LNCaP clone FGC (cell line): ENCODE measurements around the gene EFCAB14.
A peak's percentile ranks its signal among the peaks of the same experiment; 100 is the strongest.
"Not testable (repeated sequence)": the region's sequence is repeated elsewhere in the genome, so short reads cannot be mapped to it uniquely, and the experiment has no call there.

Source experiments
- DNase-seq: peaks from one replicate; pipeline ENCODE4 v3.0.0-alpha.2; 2011; ENCODE audit warnings: low read depth
- H3K4me3 ChIP-seq: 2 replicates; pipeline ENCODE4 v1.5.1; 2011; ENCODE audit warnings: mild to moderate bottlenecking, low read depth, low read length, control low read depth
- CTCF ChIP-seq: IDR thresholded peaks from 2 replicates; pipeline ENCODE4 v1.5.1; 2012; ENCODE audit warnings: mild to moderate bottlenecking; ENCODE audit not compliant: control insufficient read depth, insufficient read depth; ENCODE audit errors: extremely low read depth

Gene EFCAB14

DNA sequence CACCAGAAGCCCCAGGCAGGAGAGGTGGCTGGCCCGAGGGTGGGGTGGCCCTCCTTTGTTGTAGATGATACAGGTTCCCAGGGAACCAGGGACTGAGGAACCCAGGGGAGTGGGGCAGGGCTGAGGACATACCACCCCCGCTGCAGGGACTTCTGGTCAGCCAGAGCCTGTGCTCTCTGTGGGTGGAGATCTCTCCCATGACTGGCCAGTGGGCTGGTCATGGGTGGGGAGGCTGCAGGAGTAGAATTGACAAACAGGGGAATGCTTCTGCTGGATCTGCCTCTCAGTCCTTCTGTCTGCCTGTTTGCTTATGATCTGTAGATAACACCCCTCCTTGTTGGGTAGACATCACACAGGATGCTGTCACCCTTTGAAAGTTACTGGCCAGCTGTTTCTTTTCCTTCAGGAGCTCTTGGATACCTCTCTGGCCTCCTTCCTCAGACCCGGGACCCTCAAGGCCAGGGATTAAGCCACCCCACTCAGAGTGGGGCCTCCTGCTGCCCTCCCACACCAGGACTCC lies 2.8 kb upstream of the EFCAB14 start:
- DNase-seq: no peak
- TF ChIP-seq CTCF: no peak
- H3K4me3 ChIP-seq: no peak overlapping the region

- H3K4me3 ChIP-seq: no peak overlapping the region
- TF ChIP-seq CTCF: no peak
- DNase-seq: no peak
Observed at GRCh38 chr1:46721204-46721603, 2.3 kb upstream of the EFCAB14 start.

DNA sequence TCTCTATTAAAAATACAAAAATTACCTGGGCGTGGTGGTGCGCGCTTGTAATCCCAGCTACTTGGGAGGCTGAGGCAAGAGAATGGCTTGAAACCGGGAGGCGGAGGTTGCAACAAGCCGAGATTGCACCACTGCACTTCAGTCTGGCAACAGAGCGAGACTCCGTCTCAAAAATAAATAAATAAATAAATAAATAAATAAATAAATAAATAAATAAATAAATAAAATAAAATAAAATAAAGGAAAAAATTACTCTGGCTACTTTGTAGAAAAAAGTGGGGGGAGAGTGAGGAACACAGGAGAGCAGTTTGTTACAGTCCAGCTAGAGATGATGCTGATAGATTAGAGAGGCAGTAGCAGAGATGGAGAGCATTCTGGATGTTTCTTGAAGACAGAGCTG lies 1.4 kb upstream of the EFCAB14 start:
- H3K4me3 ChIP-seq, DNase-seq: not testable (repeated sequence)

- peak overlapping the region; percentile 95 for H3K4me3 ChIP-seq
- no peak for TF ChIP-seq CTCF
- DNase-seq: peak; percentile 75
Observed at GRCh38 chr1:46719689-46720088, 775 bp upstream of the EFCAB14 start.

- H3K4me3 ChIP-seq: peak overlapping the region; percentile 95
- no peak for TF ChIP-seq CTCF
- no peak for DNase-seq
Observed at GRCh38 chr1:46718340-46718726, 581 bp downstream of the EFCAB14 start.

DNA sequence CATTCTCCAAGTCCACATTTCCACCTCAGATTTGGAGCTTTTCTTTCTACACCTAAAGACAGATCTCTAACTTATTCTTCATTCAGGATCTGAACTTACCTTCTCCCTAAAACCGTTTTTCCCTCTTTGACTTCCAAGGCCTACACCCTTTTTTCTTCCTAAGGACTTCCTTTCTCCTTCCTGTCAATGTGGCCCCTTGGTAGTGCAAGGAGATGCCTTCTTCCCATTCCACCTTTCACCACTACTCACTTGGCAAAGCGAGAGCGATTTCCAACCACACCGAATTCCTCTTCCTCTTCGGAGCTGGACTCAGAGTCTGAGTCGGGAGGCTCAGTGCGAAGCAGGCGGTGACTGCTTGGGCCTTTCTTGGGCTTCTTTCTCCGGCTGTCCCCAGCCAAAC lies 1.3 kb downstream of the EFCAB14 start:
- H3K4me3 ChIP-seq: peak overlapping the region; percentile 95
- TF ChIP-seq CTCF: no peak
- DNase-seq: no peak

GRCh38 chr1:46714976-46715375 lies 3.9 kb downstream of the EFCAB14 start:
- DNase-seq: no peak

More at GRCh38 chr1:46714976-46715375, 3.9 kb downstream of the EFCAB14 start:
- no peak for TF ChIP-seq CTCF
- H3K4me3 ChIP-seq: no peak overlapping the region
